HG03135 (cell line): Measurements from ENCODE around the gene SYCP2L.
"Not testable (repeated sequence)": the region's sequence is repeated elsewhere in the genome, so short reads cannot be mapped to it uniquely, and the experiment has no call there.

ENCODE experiments used
- ATAC-seq: cut with Tn5 transposase; IDR thresholded peaks from one replicate; pipeline ENCODE4 v1.9.1; 2021; ENCODE audit warnings: mild to moderate bottlenecking, moderate library complexity; ENCODE audit not compliant: unreplicated experiment

The SYCP2L gene

DNA sequence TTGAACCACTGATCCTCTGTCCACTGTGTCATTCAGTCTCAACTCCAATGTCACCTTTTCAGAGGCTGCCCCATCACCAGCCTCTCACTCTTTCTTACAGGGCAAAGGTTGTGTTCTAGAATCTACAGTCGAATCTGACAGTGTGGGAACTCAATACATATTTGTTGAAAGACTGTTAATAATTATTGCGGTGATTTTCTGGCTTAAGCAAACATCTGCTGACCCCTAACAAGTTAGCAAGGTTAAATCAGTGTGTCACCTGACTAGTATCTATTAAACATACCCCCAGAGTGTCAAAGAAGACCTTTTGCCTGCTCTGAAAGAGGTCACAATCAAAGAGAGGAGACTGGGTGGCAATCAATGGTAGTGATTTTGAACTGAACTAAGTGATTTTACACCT is 115.3 kb downstream of the SYCP2L start:
- ATAC-seq, result no peak

DNA sequence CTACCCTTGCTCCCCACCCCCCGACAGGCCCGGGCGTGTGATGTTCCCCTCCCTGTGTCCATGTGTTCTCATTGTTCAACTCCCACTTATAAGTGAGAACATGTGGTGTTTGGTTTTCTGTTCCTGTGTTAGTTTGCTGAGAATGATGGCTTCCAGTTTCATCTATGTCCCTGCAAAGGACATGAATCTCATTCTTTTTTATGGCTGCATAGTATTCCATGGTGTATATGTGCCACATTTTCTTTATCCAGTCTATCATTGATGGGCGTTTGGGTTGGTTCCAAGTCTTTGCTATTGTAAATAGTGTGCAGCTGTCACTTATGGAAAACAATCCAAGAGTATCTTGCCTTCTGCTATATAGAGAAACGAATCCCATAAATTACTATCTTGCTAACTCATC is 116.4 kb downstream of the SYCP2L start:
- ATAC-seq, result not testable (repeated sequence)

DNA sequence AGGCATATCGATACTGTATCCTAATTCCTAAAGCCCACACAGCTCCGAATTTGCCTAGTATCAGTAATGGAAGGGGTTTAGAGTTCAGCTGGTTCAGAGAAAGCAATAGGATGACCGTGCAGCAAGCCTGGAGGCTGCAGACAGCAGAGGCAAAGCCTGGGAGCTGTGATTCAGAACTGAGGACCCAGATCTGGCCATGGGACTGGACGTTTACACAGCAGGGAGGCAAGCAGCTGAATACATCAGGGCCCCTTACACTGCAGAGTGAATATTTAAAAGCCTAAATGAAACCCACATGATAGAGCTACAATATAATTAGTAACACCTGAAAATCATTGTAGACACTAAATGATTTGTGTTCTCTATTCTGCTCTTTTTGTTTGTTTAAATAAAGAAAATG is 119.2 kb downstream of the SYCP2L start:
- ATAC-seq, result no peak

DNA sequence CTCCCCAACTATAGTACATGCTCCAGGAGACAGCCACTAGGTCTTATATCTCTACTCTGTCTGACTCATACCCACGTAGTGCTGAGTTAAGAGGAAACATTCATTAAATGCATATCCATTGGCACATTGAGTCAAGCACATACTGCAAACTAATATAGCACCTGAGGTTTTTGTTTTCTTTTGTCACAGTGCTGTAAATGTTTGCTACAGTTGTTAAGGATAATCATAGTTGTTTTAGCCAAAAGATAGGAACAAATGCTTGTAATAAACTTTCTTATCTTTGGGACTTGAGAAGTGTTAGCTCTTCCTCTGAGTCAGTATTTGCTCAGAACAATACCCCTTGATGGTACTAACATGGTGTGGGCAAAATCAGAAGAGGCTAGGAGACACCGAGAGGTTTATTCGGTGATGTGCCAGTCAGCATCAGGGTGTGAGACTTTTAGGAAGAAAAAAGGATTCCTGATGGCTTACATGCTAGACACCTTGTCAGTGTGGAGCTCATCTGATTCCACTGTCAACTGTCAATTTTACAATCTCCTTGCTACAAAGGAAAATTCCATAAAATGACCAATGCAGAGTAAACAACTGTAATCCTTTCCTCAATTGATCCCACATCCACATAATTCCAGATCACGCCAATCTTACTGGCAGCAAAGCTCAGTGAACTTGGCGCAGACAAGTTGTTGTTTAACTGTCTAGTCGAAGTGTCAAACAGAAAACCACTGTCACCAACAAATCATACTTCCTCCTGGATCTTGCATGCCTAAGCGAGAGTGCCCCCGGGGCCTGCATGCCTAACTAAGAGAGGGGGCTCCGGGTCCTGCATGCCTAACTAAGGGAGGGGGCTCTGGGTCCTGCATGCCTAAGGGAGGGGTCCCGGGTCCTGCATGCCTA is 121.1 kb downstream of the SYCP2L start:
- no peak for ATAC-seq

DNA sequence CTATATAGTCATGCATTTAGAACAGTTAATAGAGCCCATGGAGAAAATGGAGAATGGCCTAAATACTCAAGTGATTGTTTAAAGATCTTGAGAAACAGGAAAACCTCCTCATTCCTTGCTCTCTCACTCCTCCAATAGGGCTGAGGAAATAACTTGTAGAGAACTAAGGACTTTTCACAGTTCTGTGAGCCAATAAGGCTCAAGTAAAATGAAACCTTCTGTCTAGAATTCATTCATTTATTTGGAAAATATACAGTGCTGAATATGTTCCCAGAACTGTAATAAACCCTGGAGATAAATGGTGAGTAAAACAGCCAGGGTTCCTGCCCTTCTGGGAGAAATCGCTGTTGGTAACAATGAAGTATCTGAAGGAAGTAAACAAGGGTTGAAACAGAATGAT is 122.0 kb downstream of the SYCP2L start:
- no peak for ATAC-seq

DNA sequence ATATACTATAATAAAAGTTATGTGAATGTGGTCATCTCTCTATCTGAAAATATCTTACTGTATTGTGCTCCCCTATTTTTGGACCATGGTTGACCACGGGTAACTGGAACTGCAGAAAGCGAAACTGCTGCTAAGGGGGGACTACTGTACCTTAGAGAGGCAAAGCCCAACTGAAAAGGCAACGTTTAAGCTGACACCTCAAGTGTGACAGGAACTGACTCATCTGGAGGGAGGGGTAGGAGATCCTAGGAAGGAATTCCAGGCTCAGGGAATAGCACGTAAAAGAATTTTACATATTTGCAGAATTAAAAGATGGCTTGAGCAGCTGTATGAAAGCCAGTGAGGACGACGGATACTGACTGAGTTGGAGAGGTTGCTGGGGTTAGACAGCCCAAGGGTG is 122.5 kb downstream of the SYCP2L start:
- peak; percentile 75 for ATAC-seq

DNA sequence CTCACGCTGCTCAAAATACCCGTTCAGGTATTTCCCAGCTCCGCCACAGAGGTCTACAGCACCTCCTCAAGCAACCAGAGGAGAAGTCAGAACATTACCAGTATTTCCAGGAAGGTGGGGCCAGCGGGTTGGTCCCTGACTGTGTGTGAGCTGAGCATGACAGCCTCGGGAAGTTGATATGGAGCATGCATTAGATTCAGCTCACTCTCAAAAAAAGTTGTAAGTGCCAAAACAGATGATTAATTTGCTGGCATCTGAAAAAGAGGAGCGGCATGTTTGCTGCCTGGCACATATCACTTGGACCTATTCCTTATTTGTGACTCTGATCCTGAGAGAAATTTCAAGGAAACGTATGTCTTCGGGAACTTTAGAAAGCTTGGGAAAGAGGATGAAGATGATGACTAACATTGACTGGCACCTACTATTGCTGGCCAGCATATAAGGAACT is 125.0 kb downstream of the SYCP2L start:
- no peak for ATAC-seq

DNA sequence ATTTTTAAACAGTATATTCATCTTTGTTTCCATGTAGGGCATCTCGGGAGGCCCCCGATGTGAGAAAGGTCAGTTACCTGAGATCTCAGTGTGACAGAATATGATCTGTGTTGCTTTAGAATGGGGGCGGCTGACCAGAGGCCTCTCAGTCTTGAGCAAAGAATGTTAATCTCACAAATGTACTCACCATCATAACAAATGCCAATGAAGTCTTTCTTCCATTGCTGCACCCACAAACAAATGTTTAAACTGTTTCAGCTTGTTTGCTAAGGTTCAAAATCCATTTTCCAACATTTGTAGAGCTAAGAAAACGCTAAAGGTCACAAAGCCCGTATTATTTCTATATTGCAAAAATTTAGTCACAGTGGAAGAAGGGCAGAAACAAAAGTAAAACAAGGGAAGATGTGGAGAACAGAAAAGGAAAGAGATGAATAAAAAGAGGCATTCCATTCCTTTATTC is 125.5 kb downstream of the SYCP2L start:
- ATAC-seq, result no peak

DNA sequence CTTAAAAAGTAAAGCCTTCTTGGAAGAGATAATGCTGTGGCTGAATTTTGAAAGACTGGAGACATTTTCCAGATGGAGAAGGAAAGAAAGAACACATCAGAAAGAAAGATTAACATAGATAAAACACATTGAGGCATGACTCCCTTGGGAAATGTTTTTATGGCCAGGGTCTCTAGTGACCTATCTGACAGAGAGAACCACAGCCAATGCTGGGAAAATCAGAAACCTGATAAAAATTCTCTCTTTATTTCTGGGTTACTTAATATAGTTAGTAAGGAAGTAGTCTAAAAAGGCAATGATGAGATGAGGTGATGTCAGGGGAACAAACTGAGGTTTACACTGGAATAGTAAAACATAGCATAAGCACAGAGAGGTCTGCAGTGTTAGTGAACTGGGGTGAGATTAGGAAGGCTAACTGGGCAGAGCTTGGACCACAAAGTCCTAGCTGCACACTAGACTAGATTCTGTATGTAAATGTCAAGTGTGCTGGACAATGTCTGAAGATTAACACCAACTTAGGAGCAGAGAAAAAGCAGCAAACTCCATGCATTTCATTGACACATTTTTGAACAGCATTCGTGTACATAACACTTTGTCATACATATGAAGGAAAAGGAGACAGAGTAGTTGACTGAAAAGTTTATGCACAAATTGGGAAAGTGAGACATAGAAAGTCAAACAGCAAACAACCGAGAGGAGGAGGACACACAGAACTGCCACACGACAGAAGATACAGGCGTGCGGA is 126.3 kb downstream of the SYCP2L start:
- no peak for ATAC-seq

DNA sequence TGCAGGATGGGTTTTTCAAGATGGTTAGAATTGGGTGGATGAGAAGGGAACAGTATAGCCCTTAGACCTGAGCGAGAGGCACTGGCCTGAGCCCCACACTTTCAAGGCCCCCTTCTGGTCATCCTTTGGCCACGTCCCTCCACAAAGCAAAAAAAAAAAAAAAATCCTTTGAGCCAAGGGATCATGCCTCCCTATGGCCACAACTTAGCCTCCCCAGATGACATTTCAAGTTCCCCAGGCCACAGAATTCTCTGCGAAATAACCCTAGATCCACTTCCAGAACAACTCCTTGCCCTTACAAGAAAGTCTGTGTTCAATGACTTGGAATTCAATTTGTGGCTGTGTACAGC is 126.8 kb downstream of the SYCP2L start:
- no peak for ATAC-seq

DNA sequence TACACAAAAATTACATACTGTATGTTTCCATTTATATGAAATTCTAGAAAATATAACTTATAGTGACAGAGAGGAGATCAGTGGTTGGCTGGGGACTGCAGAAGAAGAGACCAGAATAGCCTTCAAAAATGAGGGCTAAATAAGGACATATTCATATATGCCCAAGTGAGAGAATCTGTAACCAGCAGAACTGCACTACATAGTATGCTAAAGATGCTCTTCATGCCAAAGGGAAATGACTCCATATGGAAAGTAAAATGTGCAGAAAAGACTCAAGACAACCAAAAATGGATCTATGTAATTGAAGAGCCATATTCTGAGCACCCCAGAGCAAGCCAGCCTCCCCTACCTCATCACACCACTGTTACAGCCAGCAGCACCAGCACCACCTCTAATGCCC is 128.2 kb downstream of the SYCP2L start:
- ATAC-seq, result no peak

DNA sequence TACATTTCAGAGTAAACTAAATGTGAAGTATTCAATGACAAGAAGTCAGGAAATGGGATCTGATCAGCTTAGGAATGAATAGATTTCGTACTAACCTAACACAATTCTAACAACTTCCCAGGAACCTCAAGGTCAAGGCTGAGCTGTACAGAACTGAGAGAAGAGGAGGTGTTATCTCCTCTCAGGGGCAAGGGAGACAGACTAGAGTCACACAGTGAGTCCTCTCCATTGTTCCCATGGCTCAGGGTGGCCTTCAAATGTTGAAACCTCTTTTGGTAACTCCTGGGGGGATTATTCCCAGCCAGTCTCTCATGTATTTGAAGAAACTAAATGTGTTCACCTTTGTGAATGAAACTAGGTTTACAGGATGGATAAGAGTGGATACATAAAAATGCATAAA is 129.6 kb downstream of the SYCP2L start:
- ATAC-seq, result no peak

DNA sequence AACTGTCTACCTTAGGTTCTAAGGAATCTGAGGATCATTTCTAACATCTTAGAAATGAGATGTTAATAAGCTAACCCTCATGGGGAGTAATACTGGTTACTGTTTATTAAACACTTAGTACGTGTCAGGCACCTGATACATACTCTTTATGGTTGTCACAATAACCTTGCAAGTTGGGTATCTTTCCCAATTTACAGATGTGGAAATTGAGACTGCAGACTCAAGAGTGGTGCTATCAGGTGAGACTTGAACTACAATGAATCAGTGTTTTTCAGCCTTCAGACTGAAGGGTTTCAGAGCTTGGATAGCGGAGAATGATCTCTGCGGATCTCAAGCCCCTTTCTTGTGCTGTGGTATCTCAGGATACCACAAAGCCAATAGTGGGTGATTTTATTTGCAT is 130.2 kb downstream of the SYCP2L start:
- ATAC-seq, result no peak

DNA sequence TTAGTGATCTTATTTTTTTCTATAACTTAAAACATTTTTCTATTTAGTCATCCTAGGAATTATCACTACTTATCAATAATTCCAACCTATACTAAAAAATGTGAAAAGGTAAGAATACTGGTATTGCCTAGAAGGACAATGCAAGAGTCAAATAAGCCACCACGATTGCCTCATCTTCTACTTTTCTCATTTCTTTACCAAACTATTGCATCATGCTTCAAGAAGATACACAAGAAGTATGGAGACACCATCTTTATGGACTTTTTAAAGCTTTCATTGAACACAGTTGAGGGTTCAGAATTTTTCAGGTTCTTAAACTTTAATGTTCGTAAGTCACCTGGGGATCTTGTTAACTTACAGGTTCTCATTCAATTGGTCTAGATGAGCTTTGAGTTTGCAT is 131.4 kb downstream of the SYCP2L start:
- no peak for ATAC-seq

DNA sequence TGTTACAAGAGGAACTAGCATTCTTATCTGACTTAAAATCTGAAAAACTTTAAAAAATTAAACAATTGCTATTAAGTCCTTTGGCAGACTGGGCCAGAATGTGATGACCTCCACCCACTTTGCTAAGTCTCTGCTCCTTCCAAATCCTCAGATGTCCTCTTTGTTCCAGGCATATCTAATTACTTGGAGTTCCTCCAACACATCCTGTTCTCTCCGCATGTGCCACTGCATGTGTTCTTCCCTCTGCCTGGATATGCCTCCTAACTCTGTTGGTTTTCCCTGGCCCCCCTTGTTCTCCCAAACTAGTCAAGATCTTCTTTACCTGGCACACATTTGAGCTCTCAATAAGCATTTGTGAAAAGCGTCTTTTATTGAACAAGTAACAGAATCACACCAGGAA is 134.2 kb downstream of the SYCP2L start:
- no peak for ATAC-seq

DNA sequence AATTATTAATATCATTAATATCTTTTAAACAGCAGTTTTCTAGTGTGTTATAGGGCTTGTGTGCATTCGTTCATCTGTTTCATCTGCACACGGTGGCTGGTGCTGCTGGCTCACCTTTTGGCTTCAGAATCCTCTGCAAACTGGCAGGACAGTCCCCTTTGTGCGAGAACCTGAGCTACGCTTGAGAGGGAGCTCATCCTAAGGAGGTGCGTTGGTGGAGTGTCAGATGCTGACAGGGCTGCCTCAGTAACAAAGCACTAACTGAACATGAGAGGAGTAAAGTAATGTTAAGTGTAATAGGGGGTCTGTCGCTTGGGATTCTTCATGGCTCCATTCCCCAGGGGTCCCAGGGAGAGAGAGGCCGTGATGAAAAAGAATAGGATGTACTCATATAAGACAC is 134.9 kb downstream of the SYCP2L start:
- no peak for ATAC-seq

DNA sequence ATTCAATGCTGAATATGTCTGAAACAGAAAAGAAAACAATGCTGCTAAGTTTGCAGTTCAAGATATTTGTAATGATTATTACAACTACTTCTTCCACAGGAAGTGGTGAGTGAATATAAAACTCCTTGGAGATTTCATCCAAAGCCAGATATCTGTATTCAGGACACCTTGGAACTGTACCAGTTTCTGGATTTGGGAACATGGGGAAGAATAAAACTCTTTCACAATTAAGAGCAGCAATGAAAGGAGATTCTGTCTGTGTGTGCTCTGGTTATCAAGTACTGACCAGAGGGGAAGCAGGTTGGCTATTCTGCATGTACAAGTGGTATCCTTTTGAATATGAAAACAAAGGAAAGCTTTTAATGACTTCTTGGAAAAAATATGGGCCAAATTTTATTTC is 136.2 kb downstream of the SYCP2L start:
- no peak for ATAC-seq
